ENCODE data around the gene FER. TPM values are rescaled to one million over a fixed set of nuclear protein-coding genes. Genes with fewer than 3 reads are reported as not detected.

FER gene
- total and polyA plus RNA-seq, 9 donors = 6.3 to 26.9 (median 9.7) TPM

DNA sequence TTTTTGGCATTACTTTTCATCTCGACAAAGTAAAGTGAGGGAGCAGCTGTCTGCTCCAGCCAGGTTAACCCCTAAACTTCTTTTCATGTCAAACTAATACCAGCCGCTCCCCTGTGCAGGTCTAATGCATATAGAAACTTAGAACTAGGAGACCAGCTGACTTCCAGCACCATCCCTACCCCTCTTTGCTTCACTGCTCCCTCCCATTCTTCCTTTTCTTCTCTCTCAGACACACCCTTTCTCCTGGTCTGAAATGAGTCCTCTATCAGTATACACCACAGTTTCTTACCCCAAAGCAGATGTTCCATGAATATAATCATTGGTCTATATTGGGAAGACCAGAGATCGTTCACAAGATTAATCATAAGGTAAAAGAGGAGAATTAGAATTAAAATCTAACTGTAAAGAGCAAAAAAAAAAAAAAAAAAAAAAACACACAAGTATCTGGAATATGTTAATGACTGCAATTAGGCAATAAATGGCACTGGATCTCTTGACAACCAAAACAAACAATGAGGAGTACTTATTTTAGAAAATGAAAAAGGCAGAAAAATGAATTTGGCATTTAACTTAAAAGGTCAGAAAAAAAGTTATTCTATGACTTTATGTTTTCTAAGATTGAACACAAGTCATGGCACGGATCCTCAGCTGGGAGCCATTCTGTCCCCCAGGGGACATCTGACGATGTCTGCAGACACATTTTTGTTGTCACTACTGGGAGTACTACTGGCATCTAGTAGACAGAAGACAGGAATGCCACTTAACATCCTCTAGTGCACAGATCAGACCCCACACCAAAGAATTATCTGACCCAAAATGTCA lies 452.3 kb downstream of the FER start:
- no peaks in the 10 kb centered on the region for H3K36me3 ChIP-seq (ENCODE audit: control insufficient read depth, insufficient read depth, low read length)
- no peaks in the 10 kb centered on the region for H3K4me1 ChIP-seq (ENCODE audit: control insufficient read depth, insufficient read depth, low read length)
- H3K27me3 ChIP-seq (ENCODE audit: control insufficient read depth, insufficient read depth, low read length) = no peaks in the 10 kb centered on the region
- no peak overlapping the region for H3K27ac ChIP-seq (ENCODE audit: low read length)
- H3K4me3 ChIP-seq (ENCODE audit: low read length) = no peak overlapping the region
- peaks cover 5% of the 10 kb centered on the region for H3K9me3 ChIP-seq (replicated peaks; ENCODE audit: control insufficient read depth, low read depth, low read length)
- DNase-seq = no peak
- WGBS (ENCODE audit: insufficient coverage) = 56% methylated on average over 2 of the region's 5 CpGs

GRCh38 chr5:109215040-109215439 lies 467.3 kb downstream of the FER start:
- Histone ChIP-seq H3K27me3 (ENCODE audit: control insufficient read depth, insufficient read depth, low read length) (no peaks in the 10 kb centered on the region), H3K4me1 (ENCODE audit: control insufficient read depth, insufficient read depth, low read length) (peaks cover 5% of the 10 kb centered on the region), H3K27ac (ENCODE audit: low read length) (no peak overlapping the region), H3K9me3 (replicated peaks; ENCODE audit: control insufficient read depth, low read depth, low read length) (peaks cover 2% of the 10 kb centered on the region), H3K4me3 (ENCODE audit: low read length) (no peak overlapping the region), H3K36me3 (ENCODE audit: control insufficient read depth, insufficient read depth, low read length) (no peaks in the 10 kb centered on the region)
- WGBS (ENCODE audit: insufficient coverage) = 73% methylated on average over 2 of the region's 3 CpGs
- DNase-seq = no peak

- peaks cover 5% of the 10 kb centered on the region for H3K4me1 ChIP-seq (ENCODE audit: control insufficient read depth, insufficient read depth, low read length)
- peaks cover 2% of the 10 kb centered on the region for H3K9me3 ChIP-seq (replicated peaks; ENCODE audit: control insufficient read depth, low read depth, low read length)
- H3K27ac ChIP-seq (ENCODE audit: low read length) = no peak overlapping the region
- H3K36me3 ChIP-seq (ENCODE audit: control insufficient read depth, insufficient read depth, low read length) = no peaks in the 10 kb centered on the region
- no peak overlapping the region for H3K4me3 ChIP-seq (ENCODE audit: low read length)
- 29% methylated on average over 2 of the region's 4 CpGs for WGBS (ENCODE audit: insufficient coverage)
- DNase-seq = peak; percentile 59
- H3K27me3 ChIP-seq (ENCODE audit: control insufficient read depth, insufficient read depth, low read length) = no peaks in the 10 kb centered on the region
Observed at GRCh38 chr5:109218818-109219217, 471.1 kb downstream of the FER start.

- H3K4me1 ChIP-seq (ENCODE audit: control insufficient read depth, insufficient read depth, low read length) = peaks cover 8% of the 10 kb centered on the region
- H3K36me3 ChIP-seq (ENCODE audit: control insufficient read depth, insufficient read depth, low read length) = no peaks in the 10 kb centered on the region
- H3K4me3 ChIP-seq (ENCODE audit: low read length) = no peak overlapping the region
- H3K9me3 ChIP-seq (replicated peaks; ENCODE audit: control insufficient read depth, low read depth, low read length) = no peaks in the 10 kb centered on the region
- H3K27me3 ChIP-seq (ENCODE audit: control insufficient read depth, insufficient read depth, low read length) = no peaks in the 10 kb centered on the region
- H3K27ac ChIP-seq (ENCODE audit: low read length) = no peak overlapping the region
- WGBS (ENCODE audit: insufficient coverage) = 81% methylated on average over 8 of the region's 9 CpGs
- no peak for DNase-seq
Observed at GRCh38 chr5:109223531-109223930, 475.8 kb downstream of the FER start.

DNA sequence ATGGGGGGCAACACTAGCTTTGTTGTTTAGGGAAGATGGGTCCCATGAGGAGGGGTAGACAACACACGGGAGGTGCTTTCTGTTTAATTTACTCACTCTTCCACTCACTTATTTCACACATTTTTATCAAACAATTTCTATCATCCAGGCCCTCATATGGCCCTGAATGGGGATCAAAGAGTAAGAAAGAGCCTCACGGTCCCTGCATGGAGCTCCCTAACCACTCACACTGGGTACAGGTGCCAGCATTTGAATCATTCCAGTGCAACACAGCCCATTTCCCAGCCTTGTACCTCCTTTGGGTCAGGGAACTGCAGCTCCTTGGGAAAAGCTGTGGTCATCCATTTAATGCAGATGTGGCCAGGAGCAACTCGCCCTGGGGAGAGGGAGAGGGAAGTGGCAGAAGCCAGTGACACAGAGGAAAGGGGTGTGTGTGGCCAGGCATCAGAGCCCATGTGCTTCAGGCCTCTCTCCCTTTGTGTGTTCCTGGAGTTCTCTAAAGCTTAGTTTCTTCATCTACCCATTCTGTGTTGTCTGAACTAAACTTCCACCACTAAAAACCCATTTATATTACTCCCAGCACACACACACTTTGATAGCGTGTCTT lies 476.7 kb downstream of the FER start:
- no peak for DNase-seq
- no peaks in the 10 kb centered on the region for H3K36me3 ChIP-seq (ENCODE audit: control insufficient read depth, insufficient read depth, low read length)
- H3K4me1 ChIP-seq (ENCODE audit: control insufficient read depth, insufficient read depth, low read length) = peaks cover 3% of the 10 kb centered on the region
- no peak overlapping the region for H3K4me3 ChIP-seq (ENCODE audit: low read length)
- no peaks in the 10 kb centered on the region for H3K9me3 ChIP-seq (replicated peaks; ENCODE audit: control insufficient read depth, low read depth, low read length)
- H3K27ac ChIP-seq (ENCODE audit: low read length) = no peak overlapping the region
- no peaks in the 10 kb centered on the region for H3K27me3 ChIP-seq (ENCODE audit: control insufficient read depth, insufficient read depth, low read length)
- WGBS (ENCODE audit: insufficient coverage) = 90% methylated on average over 2 of the region's 4 CpGs

GRCh38 chr5:109225716-109226625 lies 478.3 kb downstream of the FER start:
- Histone ChIP-seq H3K4me3 (ENCODE audit: low read length) (no peak overlapping the region), H3K4me1 (ENCODE audit: control insufficient read depth, insufficient read depth, low read length) (peaks cover 3% of the 10 kb centered on the region), H3K27me3 (ENCODE audit: control insufficient read depth, insufficient read depth, low read length) (no peaks in the 10 kb centered on the region), H3K27ac (ENCODE audit: low read length) (no peak overlapping the region), H3K9me3 (replicated peaks; ENCODE audit: control insufficient read depth, low read depth, low read length) (no peaks in the 10 kb centered on the region), H3K36me3 (ENCODE audit: control insufficient read depth, insufficient read depth, low read length) (no peaks in the 10 kb centered on the region)
- WGBS (ENCODE audit: insufficient coverage) = 29% methylated on average over 7 of the region's 11 CpGs
- DNase-seq = peak; percentile 73

DNA sequence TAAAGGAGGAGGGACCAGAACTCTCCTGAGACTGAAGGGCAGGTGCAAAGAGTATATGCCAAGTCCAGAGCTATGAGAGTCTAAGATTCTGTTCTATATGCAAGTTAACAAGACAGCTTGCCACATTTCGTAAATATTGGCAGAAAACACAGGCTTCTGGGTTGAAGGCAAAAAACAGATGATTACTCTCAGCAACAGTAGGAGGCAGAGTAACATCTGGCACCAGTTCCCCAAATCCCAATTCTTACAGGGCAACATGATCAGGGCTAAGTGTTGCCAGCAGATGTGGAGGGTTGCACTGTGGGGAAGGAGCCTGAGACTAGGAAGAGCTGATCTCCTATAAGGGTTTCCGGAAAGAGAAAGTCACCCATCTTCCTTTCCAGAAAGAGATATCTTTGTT lies 482.7 kb downstream of the FER start:
- Histone ChIP-seq H3K4me1 (ENCODE audit: control insufficient read depth, insufficient read depth, low read length) (peaks cover 3% of the 10 kb centered on the region), H3K27me3 (ENCODE audit: control insufficient read depth, insufficient read depth, low read length) (no peaks in the 10 kb centered on the region), H3K36me3 (ENCODE audit: control insufficient read depth, insufficient read depth, low read length) (no peaks in the 10 kb centered on the region), H3K27ac (ENCODE audit: low read length) (no peak overlapping the region), H3K9me3 (replicated peaks; ENCODE audit: control insufficient read depth, low read depth, low read length) (no peaks in the 10 kb centered on the region), H3K4me3 (ENCODE audit: low read length) (no peak overlapping the region)
- peak; percentile 11 for DNase-seq
- WGBS (ENCODE audit: insufficient coverage) = no CpG with 5 or more reads among the region's 2 CpGs

- DNase-seq = no peak
- H3K9me3 ChIP-seq (replicated peaks; ENCODE audit: control insufficient read depth, low read depth, low read length) = peaks cover 7% of the 10 kb centered on the region
- H3K4me1 ChIP-seq (ENCODE audit: control insufficient read depth, insufficient read depth, low read length) = no peaks in the 10 kb centered on the region
- no peaks in the 10 kb centered on the region for H3K27me3 ChIP-seq (ENCODE audit: control insufficient read depth, insufficient read depth, low read length)
- H3K4me3 ChIP-seq (ENCODE audit: low read length) = no peak overlapping the region
- no peaks in the 10 kb centered on the region for H3K36me3 ChIP-seq (ENCODE audit: control insufficient read depth, insufficient read depth, low read length)
- WGBS (ENCODE audit: insufficient coverage) = 89% methylated on average over 1 of the region's 2 CpGs
- H3K27ac ChIP-seq (ENCODE audit: low read length) = no peak overlapping the region
Observed at GRCh38 chr5:109231331-109231730, 483.6 kb downstream of the FER start.

DNA sequence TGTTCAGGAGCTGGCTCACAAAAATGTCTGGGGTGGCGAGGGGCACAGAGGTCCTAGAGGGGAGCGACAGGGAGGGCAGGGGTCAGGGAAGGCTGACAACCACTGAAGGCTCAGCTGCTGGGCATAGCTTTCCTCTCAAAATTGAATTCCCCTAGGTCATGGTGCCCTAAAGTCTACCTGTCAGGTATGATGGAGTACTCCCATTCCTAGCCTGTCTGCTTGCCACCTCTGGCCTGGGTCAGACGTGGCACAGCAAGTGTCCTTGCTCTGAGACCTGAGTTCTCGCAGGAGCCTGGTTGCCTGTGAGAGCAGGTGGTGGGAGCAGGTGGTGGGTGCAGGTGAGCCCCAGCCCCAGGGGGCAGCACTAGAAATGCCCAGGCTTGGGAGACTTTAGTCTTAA lies 486.7 kb downstream of the FER start:
- H3K27ac ChIP-seq (ENCODE audit: low read length) = no peak overlapping the region
- no peaks in the 10 kb centered on the region for H3K36me3 ChIP-seq (ENCODE audit: control insufficient read depth, insufficient read depth, low read length)
- WGBS (ENCODE audit: insufficient coverage) = 93% methylated on average over 4 of the region's 4 CpGs
- peaks cover 11% of the 10 kb centered on the region for H3K9me3 ChIP-seq (replicated peaks; ENCODE audit: control insufficient read depth, low read depth, low read length)
- H3K4me3 ChIP-seq (ENCODE audit: low read length) = no peak overlapping the region
- no peak for DNase-seq
- H3K4me1 ChIP-seq (ENCODE audit: control insufficient read depth, insufficient read depth, low read length) = peaks cover 3% of the 10 kb centered on the region
- no peaks in the 10 kb centered on the region for H3K27me3 ChIP-seq (ENCODE audit: control insufficient read depth, insufficient read depth, low read length)

- Histone ChIP-seq H3K9me3 (replicated peaks; ENCODE audit: control insufficient read depth, low read depth, low read length) (peaks cover 11% of the 10 kb centered on the region), H3K27ac (ENCODE audit: low read length) (no peak overlapping the region), H3K4me3 (ENCODE audit: low read length) (no peak overlapping the region), H3K4me1 (ENCODE audit: control insufficient read depth, insufficient read depth, low read length) (peaks cover 6% of the 10 kb centered on the region), H3K36me3 (ENCODE audit: control insufficient read depth, insufficient read depth, low read length) (no peaks in the 10 kb centered on the region), H3K27me3 (ENCODE audit: control insufficient read depth, insufficient read depth, low read length) (no peaks in the 10 kb centered on the region)
- no CpG with 5 or more reads among the region's 5 CpGs for WGBS (ENCODE audit: insufficient coverage)
- no peak for DNase-seq
Observed at GRCh38 chr5:109239456-109239855, 491.8 kb downstream of the FER start.

All from muscle of leg (tissue), 11 donors.